Kidney (tissue), 14 donors: ENCODE measurements around the gene TUBGCP5. TPM values are rescaled to one million over a fixed set of nuclear protein-coding genes. Genes with fewer than 3 reads are reported as not detected.
"Not testable (repeated sequence)": the region's sequence is repeated elsewhere in the genome, so short reads cannot be mapped to it uniquely, and the experiment has no call there.

Experiments used
- DNase-seq, 5 donors: peaks; one replicate each; pipeline ENCODE4 v3.0.0-alpha.2; 2013 to 2020
- FAIRE-seq: peaks from 2 replicates; lab custom pipeline; 2012; peaks lifted over from hg19 to GRCh38; lab: Jason Lieb, UNC
- H3K27ac ChIP-seq, 2 donors: one replicate each; pipeline ENCODE4 v1.7.0; 2013; ENCODE audit warnings: low read depth in 2 of 2, low read length in 2 of 2, inconsistent platforms in 1 of 2
- H3K27me3 ChIP-seq: one replicate; pipeline ENCODE4 v1.7.1; 2013; ENCODE audit warnings: low read length, inconsistent platforms; ENCODE audit not compliant: control insufficient read depth, insufficient read depth
- H3K36me3 ChIP-seq, 3 donors: one replicate each; pipeline versions ENCODE4 v1.7.0 to v1.7.1; 2013; ENCODE audit warnings: low read length in 3 of 3, control low read depth in 1 of 3, inconsistent platforms in 1 of 3; ENCODE audit not compliant: insufficient read depth in 3 of 3, control insufficient read depth in 2 of 3
- H3K4me1 ChIP-seq, 3 donors: one replicate each; pipeline versions ENCODE4 v1.7.0 to v1.7.1; 2013; ENCODE audit warnings: low read length in 3 of 3, inconsistent platforms in 1 of 3, low read depth in 1 of 3; ENCODE audit not compliant: control insufficient read depth in 2 of 3, insufficient read depth in 2 of 3
- H3K4me3 ChIP-seq, 3 donors: one replicate each; pipeline versions ENCODE4 v1.7.0 to v1.8.1; 2013; ENCODE audit warnings: low read length in 3 of 3, control low read depth in 1 of 3, inconsistent platforms in 1 of 3
- H3K9ac ChIP-seq, 3 donors: one replicate each; pipeline versions ENCODE4 v1.7.0 to v1.7.1; 2013; ENCODE audit warnings: low read length in 3 of 3, control low read depth in 1 of 3, inconsistent platforms in 1 of 3
- H3K9me3 ChIP-seq, 3 donors: one replicate each; pipeline versions ENCODE4 v1.7.0 to v1.7.1; 2013; ENCODE audit warnings: low read length in 3 of 3, control low read depth in 1 of 3, inconsistent platforms in 1 of 3; ENCODE audit not compliant: control insufficient read depth in 2 of 3, insufficient read depth in 1 of 3
- CTCF ChIP-seq: IDR thresholded peaks from 3 replicates; pipeline ENCODE4 v1.5.1; 2012; ENCODE audit warnings: mild to moderate bottlenecking, moderate library complexity, borderline replicate concordance; ENCODE audit not compliant: insufficient read depth; ENCODE audit errors: extremely low read depth
- intact Hi-C: fragments of 100-400 bp; cut with DNase I; formaldehyde crosslinking; loops from one replicate; pipeline ENCODE4 v1.11.1; 2022
- polyA plus RNA-seq: library from polyadenylated mRNA; stranded (reverse); fragments of 350-450 nt; fragmentation: Illumina TruSeq; extraction: RNeasy Lipid Tissue Mini Kit (QIAGEN cat#74804); gene quantifications from one replicate; pipeline ENCODE4 v1.2.3, GENCODE V29; 2014; ENCODE audit warnings: low read depth, low replicate concordance; ENCODE audit not compliant: insufficient read depth
- total RNA-seq: library from RNA; stranded (reverse); fragmentation: NEBNext Ultra II Directional; extraction: Animal tissue kit (Norgen Biotek cat#: 25700); gene quantifications from one replicate; pipeline ENCODE4 v1.2.1, GENCODE V29; 2021
- donor health status: control.
- donor health status: control.
- donor health status: control.
- donor health status: control.
- donor health status: control.
- donor health status: DM: yes; HTN: yes; CAD: no.
- donor health status: Normal renal cell carcinoma (clear cell type).

Gene TUBGCP5
- total and polyA plus RNA-seq, 2 donors from 2014 or later = 4.7 to 19.1 TPM

GRCh38 chr15:23055316-23055715 is 15.9 kb upstream of the TUBGCP5 start:
- FAIRE-seq (no peak), DNase-seq (no peak)
- no peaks in the 10 kb centered on the region for H3K36me3 ChIP-seq
- TF ChIP-seq CTCF = no peak
- no peaks in the 10 kb centered on the region for H3K4me1 ChIP-seq
- H3K4me3 ChIP-seq = no peak overlapping the region
- H3K9me3 ChIP-seq = no peaks in the 10 kb centered on the region
- H3K9ac ChIP-seq = no peak overlapping the region
- H3K27ac ChIP-seq = no peak overlapping the region
- intact Hi-C loops = no loop called here
- no peaks in the 10 kb centered on the region for H3K27me3 ChIP-seq

GRCh38 chr15:23052522-23052921 is 13.2 kb upstream of the TUBGCP5 start:
- H3K27me3 ChIP-seq = no peaks in the 10 kb centered on the region
- DNase-seq (no peak), FAIRE-seq (no peak)
- intact Hi-C loops = no loop called here
- H3K36me3 ChIP-seq = no peaks in the 10 kb centered on the region
- no peak for TF ChIP-seq CTCF
- no peak overlapping the region for H3K9ac ChIP-seq
- no peak overlapping the region for H3K4me3 ChIP-seq
- H3K27ac ChIP-seq = no peak overlapping the region
- no peaks in the 10 kb centered on the region for H3K4me1 ChIP-seq
- no peaks in the 10 kb centered on the region for H3K9me3 ChIP-seq

GRCh38 chr15:23050708-23051107 is 11.3 kb upstream of the TUBGCP5 start:
- no peak overlapping the region for H3K9ac ChIP-seq
- FAIRE-seq (no peak), DNase-seq (no peak)
- H3K4me3 ChIP-seq = no peak overlapping the region
- H3K4me1 ChIP-seq = no peaks in the 10 kb centered on the region
- H3K27ac ChIP-seq = no peak overlapping the region
- no peaks in the 10 kb centered on the region for H3K27me3 ChIP-seq
- H3K9me3 ChIP-seq = no peaks in the 10 kb centered on the region
- intact Hi-C loops = no loop called here
- H3K36me3 ChIP-seq = no peaks in the 10 kb centered on the region
- TF ChIP-seq CTCF = no peak

- H3K9me3 ChIP-seq = no peaks in the 10 kb centered on the region
- H3K9ac ChIP-seq = no peak overlapping the region
- no peaks in the 10 kb centered on the region for H3K36me3 ChIP-seq
- no peak overlapping the region for H3K4me3 ChIP-seq
- intact Hi-C loops = no loop called here
- H3K27me3 ChIP-seq = no peaks in the 10 kb centered on the region
- FAIRE-seq (no peak), DNase-seq (peak in 1 of 5 donors; percentile 43)
- H3K27ac ChIP-seq = no peak overlapping the region
- no peak for TF ChIP-seq CTCF
- no peaks in the 10 kb centered on the region for H3K4me1 ChIP-seq
Observed at GRCh38 chr15:23049984-23050628, 10.7 kb upstream of the TUBGCP5 start.

- H3K36me3 ChIP-seq, intact Hi-C loops, FAIRE-seq, H3K4me1 ChIP-seq, H3K27ac ChIP-seq, H3K9ac ChIP-seq, H3K4me3 ChIP-seq, DNase-seq, H3K27me3 ChIP-seq, H3K9me3 ChIP-seq: not testable (repeated sequence)
Observed at GRCh38 chr15:23048572-23049282, 9.4 kb upstream of the TUBGCP5 start.
